Activated T-helper 17 cell treated with anti-CD3 and anti-CD28 coated beads, Interleukin-2, amount 50 U/mL, for 72 hours (primary cell): ENCODE results near the gene MAST4. TPM values are rescaled to one million over a fixed set of nuclear protein-coding genes. Genes with fewer than 3 reads are reported as not detected.

ENCODE experiments used
- ATAC-seq: fragments of 150-1000 bp; cut with Tn5 transposase; replicated peaks from 2 replicates; pipeline ENCODE4 v1.10.0; 2021; ENCODE audit warnings: mild to moderate bottlenecking, moderate library complexity
- H3K27ac Mint-ChIP-seq: one replicate; pipeline ENCODE4 v1.8.0; 2022; ENCODE audit warnings: mixed read lengths
- H3K27me3 Mint-ChIP-seq: one replicate; pipeline ENCODE4 v1.8.0; 2022; ENCODE audit warnings: mixed read lengths
- H3K36me3 Mint-ChIP-seq: one replicate; pipeline ENCODE4 v1.8.0; 2022; ENCODE audit warnings: low read depth, mild to moderate bottlenecking, mixed read lengths
- H3K4me1 Mint-ChIP-seq: one replicate; pipeline ENCODE4 v1.8.0; 2022; ENCODE audit warnings: mixed read lengths
- H3K4me3 Mint-ChIP-seq: one replicate; pipeline ENCODE4 v1.8.0; 2022; ENCODE audit warnings: mild to moderate bottlenecking, mixed read lengths
- H3K9me3 Mint-ChIP-seq: one replicate; pipeline ENCODE4 v1.8.0; 2022; ENCODE audit warnings: mixed read lengths
- total RNA-seq, 2 donors: library from RNA; stranded (reverse); gene quantifications; one replicate each; pipeline ENCODE4 v1.2.3, GENCODE V29; 2022

MAST4 gene
- total RNA-seq, 2 donors from 2014 or later, result 42.1 to 103 TPM

DNA sequence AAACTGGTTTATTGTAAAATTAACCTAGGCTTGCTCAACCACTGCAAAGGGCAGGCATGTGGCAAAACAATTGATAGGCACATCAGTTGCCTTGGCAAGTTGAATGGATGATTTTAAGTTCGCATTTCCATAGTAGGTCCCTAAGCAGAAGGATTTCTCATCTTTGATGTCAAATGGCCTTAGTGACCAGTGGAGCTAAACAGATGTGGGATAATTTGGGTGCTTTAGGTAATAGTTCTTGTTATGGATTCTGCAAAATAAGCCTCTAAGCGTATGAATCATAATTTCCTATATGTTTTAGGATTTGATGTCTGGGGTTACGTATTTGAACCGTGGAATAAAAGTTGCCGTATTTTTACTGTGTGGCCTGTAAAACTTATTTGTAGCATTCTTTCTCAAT lies 418.0 kb downstream of the MAST4 start:
- Mint-ChIP-seq H3K36me3 (peaks cover 89% of the 10 kb centered on the region), H3K27ac (peak overlapping the region; percentile 78), H3K27me3 (no peaks in the 10 kb centered on the region), H3K9me3 (no peaks in the 10 kb centered on the region), H3K4me3 (peak overlapping the region; percentile 77), H3K4me1 (peaks cover 71% of the 10 kb centered on the region)
- ATAC-seq, result no peak

- Mint-ChIP-seq H3K27ac (peak overlapping the region; percentile 78), H3K36me3 (peaks cover 89% of the 10 kb centered on the region), H3K27me3 (no peaks in the 10 kb centered on the region), H3K9me3 (no peaks in the 10 kb centered on the region), H3K4me3 (peak overlapping the region; percentile 77), H3K4me1 (peaks cover 63% of the 10 kb centered on the region)
- ATAC-seq, result no peak
Observed at GRCh38 chr5:67014957-67015400, 418.8 kb downstream of the MAST4 start.

DNA sequence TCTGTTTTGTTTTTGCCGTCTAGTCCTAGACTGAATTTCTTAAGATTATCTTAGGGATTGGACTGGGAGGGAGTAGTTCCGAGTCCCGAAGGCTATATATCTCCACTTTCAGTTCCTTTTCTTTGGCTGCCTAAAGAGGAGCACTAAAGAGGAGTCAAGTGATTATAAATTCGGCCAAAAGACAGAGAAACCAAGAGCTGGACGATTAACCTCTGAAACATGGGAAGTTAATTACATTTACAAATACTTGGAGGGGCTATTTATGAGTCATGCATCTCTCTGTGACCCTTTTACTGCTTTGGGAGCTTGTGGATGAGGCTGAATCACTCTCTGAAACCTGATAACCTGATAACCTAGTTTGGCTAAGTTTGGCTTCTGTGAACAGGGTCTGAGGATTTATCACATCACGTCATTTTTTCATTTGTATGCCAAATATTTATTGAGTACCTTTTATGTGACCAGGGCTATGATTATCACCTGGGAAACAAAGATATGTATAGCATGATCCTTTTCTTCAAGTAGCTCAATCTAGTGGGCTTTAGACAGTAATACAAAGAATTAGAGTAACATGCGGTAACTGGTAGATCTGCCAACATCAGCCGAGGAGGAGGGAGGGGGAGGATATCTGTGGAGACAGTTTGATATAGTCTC lies 419.5 kb downstream of the MAST4 start:
- ATAC-seq, result no peak
- H3K9me3 Mint-ChIP-seq, result no peaks in the 10 kb centered on the region
- peak overlapping the region; percentile 78 for H3K27ac Mint-ChIP-seq
- no peaks in the 10 kb centered on the region for H3K27me3 Mint-ChIP-seq
- peaks cover 82% of the 10 kb centered on the region for H3K36me3 Mint-ChIP-seq
- H3K4me3 Mint-ChIP-seq, result peak overlapping the region; percentile 77
- H3K4me1 Mint-ChIP-seq, result peaks cover 59% of the 10 kb centered on the region

DNA sequence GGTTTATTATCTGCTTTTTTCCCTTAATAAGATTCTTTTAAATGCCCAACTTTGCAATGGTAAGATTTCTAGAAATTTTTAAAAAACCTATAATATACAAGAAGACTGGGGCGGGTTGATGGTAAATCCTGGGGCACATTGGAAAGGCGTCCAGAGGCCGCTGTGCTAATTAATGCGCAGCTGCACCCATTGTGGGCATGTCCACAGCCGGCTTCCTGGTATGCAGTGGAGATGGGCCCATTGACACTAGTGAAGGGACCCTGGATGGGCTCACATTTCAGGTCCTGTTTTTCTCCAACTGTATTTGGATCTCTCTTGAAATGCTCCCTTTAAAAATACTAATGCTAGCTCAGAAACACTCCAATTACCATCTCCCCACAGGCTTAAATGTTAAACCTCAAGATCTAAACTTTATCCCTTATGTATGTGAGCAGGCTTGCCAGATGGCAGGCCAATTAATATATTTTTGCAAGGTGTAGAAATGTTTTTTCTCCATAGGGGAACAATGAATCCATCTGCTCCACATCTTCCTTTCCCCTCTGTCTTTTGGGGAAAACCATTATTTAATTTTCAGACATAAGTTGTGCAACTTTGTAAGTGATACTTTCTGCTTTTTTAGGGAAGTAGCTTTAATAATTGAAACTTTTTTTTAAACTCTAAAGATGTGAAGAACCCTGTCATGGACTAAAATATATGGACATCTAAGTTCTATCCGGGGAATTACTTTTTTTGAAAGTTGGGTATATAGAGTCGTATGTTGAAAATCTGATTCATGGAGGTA lies 423.1 kb downstream of the MAST4 start:
- Mint-ChIP-seq H3K27me3 (no peaks in the 10 kb centered on the region), H3K4me3 (no peak overlapping the region), H3K9me3 (no peaks in the 10 kb centered on the region), H3K36me3 (peaks cover 76% of the 10 kb centered on the region), H3K4me1 (peaks cover 44% of the 10 kb centered on the region), H3K27ac (no peak overlapping the region)
- no peak for ATAC-seq

DNA sequence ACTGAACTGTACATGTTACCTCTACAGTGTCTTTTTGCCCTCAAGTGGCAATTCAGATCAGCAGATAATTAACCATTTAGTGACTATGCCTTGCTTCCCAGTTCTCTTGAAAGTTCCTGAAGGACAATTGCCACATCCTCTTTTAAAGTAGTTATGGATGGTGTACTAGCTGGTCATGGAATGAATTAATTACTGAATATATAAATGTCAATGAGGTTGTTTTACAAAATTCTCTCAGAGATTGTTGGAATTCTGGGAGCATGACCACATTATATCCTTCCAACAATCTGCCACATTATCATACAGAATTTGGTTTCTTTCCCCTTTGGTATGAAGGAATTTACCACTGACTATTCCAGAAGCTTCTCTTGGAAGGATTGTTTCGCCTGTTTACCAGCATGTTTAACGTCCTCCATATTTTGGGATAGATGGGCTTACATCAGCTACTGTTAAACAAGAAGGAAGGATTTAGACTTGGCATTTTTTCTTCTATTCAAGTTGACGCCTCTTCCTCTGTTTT lies 424.0 kb downstream of the MAST4 start:
- no peaks in the 10 kb centered on the region for H3K9me3 Mint-ChIP-seq
- no peak for ATAC-seq

DNA sequence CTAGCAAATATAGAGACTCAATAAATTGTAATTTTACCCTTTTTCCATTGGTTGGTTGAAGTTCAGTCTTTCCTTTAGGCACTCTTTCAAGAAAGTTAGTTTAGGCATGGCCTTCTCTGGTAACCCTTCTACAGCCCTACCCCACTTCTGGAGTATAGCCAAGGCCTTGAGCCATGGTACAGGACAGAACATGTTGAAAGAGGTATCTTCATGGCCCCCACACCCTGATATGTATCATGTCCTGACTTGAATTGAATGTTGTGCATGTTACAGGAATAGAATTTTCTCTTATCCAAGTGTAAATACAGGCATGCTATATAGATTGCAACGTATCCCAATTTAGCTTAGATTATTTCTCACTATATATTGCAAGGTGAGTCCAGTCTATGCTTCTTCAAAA lies 424.8 kb downstream of the MAST4 start:
- ATAC-seq, result no peak
- Mint-ChIP-seq H3K36me3 (peaks cover 66% of the 10 kb centered on the region), H3K4me3 (peak overlapping the region; percentile 21), H3K27ac (peak overlapping the region; percentile 29), H3K4me1 (peaks cover 32% of the 10 kb centered on the region), H3K27me3 (no peaks in the 10 kb centered on the region), H3K9me3 (no peaks in the 10 kb centered on the region)

More for the DNA sequence above, 424.0 kb downstream of the MAST4 start:
- no peak overlapping the region for H3K27ac Mint-ChIP-seq
- peaks cover 74% of the 10 kb centered on the region for H3K36me3 Mint-ChIP-seq
- no peak overlapping the region for H3K4me3 Mint-ChIP-seq
- no peaks in the 10 kb centered on the region for H3K27me3 Mint-ChIP-seq
- H3K4me1 Mint-ChIP-seq, result peaks cover 35% of the 10 kb centered on the region

- Mint-ChIP-seq H3K27me3 (no peaks in the 10 kb centered on the region), H3K9me3 (no peaks in the 10 kb centered on the region), H3K27ac (peak overlapping the region; percentile 29), H3K4me3 (peak overlapping the region; percentile 21), H3K4me1 (peaks cover 33% of the 10 kb centered on the region), H3K36me3 (peaks cover 63% of the 10 kb centered on the region)
- peak; percentile 100 for ATAC-seq
Observed at GRCh38 chr5:67021521-67021920, 425.3 kb downstream of the MAST4 start.

DNA sequence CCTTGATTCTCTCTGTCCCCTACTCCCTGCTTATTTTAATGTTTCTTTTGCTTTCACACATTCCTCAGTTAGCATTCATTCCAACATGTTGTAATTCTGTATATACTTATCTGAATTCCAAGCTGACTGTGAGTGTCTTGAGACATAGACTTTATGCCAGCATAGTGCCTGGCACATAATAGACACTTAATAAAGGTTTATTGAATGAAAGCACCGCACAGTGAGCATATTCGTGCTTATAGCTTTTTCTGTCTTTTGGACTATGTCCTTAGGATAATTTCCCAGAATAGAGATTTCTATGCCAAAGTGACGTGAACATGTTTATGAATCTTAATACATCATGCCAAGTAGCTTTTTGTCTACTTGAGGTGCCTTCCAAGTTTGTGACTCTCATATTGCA lies 425.8 kb downstream of the MAST4 start:
- no peak for ATAC-seq
- Mint-ChIP-seq H3K27me3 (no peaks in the 10 kb centered on the region), H3K4me3 (peak overlapping the region; percentile 21), H3K4me1 (peaks cover 29% of the 10 kb centered on the region), H3K27ac (peak overlapping the region; percentile 29), H3K36me3 (peaks cover 59% of the 10 kb centered on the region), H3K9me3 (no peaks in the 10 kb centered on the region)

DNA sequence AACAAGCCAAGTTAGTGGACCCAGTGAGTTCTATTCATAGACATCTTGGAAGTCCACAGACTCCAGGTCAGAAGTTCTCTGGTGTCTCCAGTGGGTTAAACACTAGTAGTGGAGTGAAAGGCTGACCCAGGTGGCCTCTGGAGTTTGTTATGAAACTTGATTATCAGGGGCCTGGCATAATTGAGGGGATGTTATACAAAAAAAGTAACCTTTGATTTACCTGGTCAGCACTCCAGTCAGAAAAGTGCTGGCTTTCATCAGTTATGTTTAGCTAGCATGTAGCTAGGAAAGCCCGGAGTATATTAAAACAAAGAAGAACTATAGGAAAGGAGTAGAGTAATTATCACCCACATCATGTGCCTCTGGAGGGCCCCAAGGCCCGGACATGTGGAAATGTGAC lies 429.3 kb downstream of the MAST4 start:
- H3K4me3 Mint-ChIP-seq, result no peak overlapping the region
- no peak for ATAC-seq
- peaks cover 51% of the 10 kb centered on the region for H3K36me3 Mint-ChIP-seq
- no peaks in the 10 kb centered on the region for H3K9me3 Mint-ChIP-seq
- peaks cover 46% of the 10 kb centered on the region for H3K4me1 Mint-ChIP-seq
- H3K27me3 Mint-ChIP-seq, result no peaks in the 10 kb centered on the region
- H3K27ac Mint-ChIP-seq, result no peak overlapping the region

- peaks cover 48% of the 10 kb centered on the region for H3K4me1 Mint-ChIP-seq
- no peak overlapping the region for H3K4me3 Mint-ChIP-seq
Observed at GRCh38 chr5:67026278-67026677, 430.1 kb downstream of the MAST4 start.

GRCh38 chr5:67027171-67027570 lies 431.0 kb downstream of the MAST4 start:
- no peak overlapping the region for H3K27ac Mint-ChIP-seq
- no peak for ATAC-seq
- H3K4me1 Mint-ChIP-seq, result peaks cover 52% of the 10 kb centered on the region
- no peaks in the 10 kb centered on the region for H3K9me3 Mint-ChIP-seq
- H3K36me3 Mint-ChIP-seq, result peaks cover 62% of the 10 kb centered on the region
- H3K4me3 Mint-ChIP-seq, result peak overlapping the region; percentile 51
- H3K27me3 Mint-ChIP-seq, result no peaks in the 10 kb centered on the region

More at GRCh38 chr5:67026278-67026677, 430.1 kb downstream of the MAST4 start:
- no peak overlapping the region for H3K27ac Mint-ChIP-seq
- no peaks in the 10 kb centered on the region for H3K27me3 Mint-ChIP-seq
- no peaks in the 10 kb centered on the region for H3K9me3 Mint-ChIP-seq
- no peak for ATAC-seq
- peaks cover 57% of the 10 kb centered on the region for H3K36me3 Mint-ChIP-seq

- peaks cover 54% of the 10 kb centered on the region for H3K36me3 Mint-ChIP-seq
- no peaks in the 10 kb centered on the region for H3K27me3 Mint-ChIP-seq
- ATAC-seq, result peak; percentile 75
- peak overlapping the region; percentile 62 for H3K27ac Mint-ChIP-seq
- no peaks in the 10 kb centered on the region for H3K9me3 Mint-ChIP-seq
- peaks cover 52% of the 10 kb centered on the region for H3K4me1 Mint-ChIP-seq
- peak overlapping the region; percentile 51 for H3K4me3 Mint-ChIP-seq
Observed at GRCh38 chr5:67028371-67028770, 432.2 kb downstream of the MAST4 start.

DNA sequence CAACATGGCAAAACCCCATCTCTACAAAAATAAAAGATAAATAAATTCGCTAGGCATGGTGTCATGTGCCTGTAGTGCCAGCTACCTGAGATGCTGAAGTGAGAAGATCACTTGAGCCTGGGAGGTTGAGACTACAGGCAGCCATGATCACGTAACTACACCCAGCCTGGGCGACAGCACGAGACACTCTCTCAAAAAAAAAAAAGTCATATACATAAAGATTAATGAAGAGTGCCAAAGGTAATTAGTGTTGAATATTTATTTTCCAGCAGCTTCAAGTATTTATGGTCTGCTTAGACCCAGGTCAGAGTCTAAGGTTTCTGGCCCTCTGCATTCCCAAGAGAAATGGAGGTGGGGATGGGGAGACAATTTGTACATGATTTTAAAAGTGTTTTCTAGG lies 432.7 kb downstream of the MAST4 start:
- Mint-ChIP-seq H3K4me1 (peaks cover 51% of the 10 kb centered on the region), H3K4me3 (peak overlapping the region; percentile 51), H3K27ac (peak overlapping the region; percentile 62), H3K36me3 (peaks cover 48% of the 10 kb centered on the region), H3K9me3 (no peaks in the 10 kb centered on the region), H3K27me3 (no peaks in the 10 kb centered on the region)
- no peak for ATAC-seq

DNA sequence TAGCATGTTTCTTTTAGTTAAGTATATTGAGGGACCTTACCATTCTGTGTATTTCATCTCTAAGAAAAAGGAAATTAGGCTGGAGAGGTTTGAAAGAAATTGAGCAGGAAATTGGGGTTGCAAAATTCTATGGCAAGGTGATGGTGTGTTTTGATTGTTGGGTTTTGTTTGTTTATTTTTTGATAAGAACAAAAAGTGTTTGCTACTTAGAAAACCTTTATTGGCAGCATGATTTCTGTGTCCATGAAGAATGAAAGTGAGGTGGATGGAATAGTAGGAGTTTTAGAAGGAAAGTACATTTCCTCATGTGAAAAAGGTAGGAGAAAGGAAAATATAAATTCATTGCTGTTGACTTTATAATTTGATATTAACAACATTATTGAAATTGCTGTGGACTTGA lies 433.3 kb downstream of the MAST4 start:
- no peaks in the 10 kb centered on the region for H3K9me3 Mint-ChIP-seq

More for the DNA sequence above, 433.3 kb downstream of the MAST4 start:
- Mint-ChIP-seq H3K36me3 (peaks cover 47% of the 10 kb centered on the region), H3K27ac (peak overlapping the region; percentile 62), H3K4me3 (peak overlapping the region; percentile 51), H3K27me3 (no peaks in the 10 kb centered on the region), H3K4me1 (peaks cover 56% of the 10 kb centered on the region)
- ATAC-seq, result no peak
